ENCODE measurements around the gene AP1S1.

DNA sequence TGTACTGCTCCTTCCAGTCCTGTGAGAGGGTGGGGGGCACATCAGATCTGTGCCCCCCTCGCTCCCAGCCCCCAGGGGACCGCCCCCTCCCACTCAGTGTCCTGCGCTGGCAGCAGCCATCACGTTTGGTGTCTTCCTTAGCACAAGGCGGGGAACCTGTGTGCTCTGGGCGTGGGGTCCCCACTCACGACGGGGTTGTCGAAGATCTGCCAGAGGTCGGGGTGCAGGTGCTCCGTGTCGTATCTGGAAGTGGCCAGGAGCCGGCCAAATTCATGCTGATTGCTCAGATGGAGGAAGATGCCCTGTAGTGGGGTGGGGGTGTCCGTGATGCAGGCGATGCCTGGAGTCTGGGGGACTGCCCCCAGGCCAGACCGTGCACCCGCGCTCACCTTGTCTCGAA, 55.9 kb downstream of the AP1S1 start:
- TF ChIP-seq, protein P1, sequence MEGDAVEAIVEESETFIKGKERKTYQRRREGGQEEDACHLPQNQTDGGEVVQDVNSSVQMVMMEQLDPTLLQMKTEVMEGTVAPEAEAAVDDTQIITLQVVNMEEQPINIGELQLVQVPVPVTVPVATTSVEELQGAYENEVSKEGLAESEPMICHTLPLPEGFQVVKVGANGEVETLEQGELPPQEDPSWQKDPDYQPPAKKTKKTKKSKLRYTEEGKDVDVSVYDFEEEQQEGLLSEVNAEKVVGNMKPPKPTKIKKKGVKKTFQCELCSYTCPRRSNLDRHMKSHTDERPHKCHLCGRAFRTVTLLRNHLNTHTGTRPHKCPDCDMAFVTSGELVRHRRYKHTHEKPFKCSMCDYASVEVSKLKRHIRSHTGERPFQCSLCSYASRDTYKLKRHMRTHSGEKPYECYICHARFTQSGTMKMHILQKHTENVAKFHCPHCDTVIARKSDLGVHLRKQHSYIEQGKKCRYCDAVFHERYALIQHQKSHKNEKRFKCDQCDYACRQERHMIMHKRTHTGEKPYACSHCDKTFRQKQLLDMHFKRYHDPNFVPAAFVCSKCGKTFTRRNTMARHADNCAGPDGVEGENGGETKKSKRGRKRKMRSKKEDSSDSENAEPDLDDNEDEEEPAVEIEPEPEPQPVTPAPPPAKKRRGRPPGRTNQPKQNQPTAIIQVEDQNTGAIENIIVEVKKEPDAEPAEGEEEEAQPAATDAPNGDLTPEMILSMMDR (IDR thresholded peaks at IDR 0.05) = no peak
- no peak for TF ChIP-seq POLR2A (IDR thresholded peaks at IDR 0.05)

Measured in right lobe of liver (tissue), 4 donors.